ENCODE measurements around the gene FRAT2.
"Not testable (repeated sequence)": the region's sequence is repeated elsewhere in the genome, so short reads cannot be mapped to it uniquely, and the experiment has no call there.

Gene FRAT2

DNA sequence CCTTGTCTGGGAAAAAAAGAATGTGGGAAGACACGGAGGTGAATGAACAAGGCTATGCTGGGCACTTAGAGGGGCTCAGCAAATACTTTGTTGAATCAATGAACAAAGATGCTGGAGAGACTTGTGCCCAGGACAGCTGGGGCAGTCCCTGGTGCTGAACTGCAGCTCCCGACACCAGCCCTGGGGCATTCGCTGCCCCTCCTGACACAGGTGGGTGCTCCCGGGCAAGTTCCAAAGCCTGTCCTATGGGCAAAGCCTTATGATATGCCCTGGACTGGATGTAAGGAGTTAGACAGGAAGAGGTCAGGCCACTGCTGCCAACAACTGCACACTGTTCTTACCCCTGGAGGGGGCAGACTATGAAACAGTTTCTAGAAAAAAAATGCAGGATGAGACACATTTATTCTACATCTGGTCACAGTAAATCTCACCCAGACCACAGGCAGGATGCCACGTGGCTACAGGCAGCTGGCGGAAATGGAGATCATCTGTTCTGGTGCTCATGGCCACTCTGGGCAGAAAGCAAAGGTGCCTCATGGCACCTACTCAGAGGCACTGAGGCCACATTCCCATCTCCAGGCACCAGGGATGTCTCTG is 21.9 kb upstream of the FRAT2 start:
- no peak for DNase-seq

DNA sequence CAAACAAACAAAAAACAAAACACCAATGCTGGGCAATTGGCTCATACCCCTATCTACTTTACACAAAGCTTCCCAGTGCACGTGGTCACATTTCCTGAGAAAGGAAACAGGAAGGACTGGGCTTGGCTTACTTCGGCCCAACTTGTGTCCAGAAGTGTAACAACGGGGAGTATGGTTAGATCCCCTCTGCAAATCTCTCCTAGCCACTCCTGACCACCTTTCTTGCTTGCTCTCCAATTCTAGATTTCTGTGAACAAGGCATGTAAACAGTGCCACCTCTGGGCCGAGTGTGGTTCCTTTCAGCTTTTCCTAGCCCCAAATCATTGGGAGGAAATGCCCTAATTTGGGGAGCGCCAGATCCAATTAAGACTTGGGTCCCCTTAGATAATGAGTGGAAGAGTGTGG is 21.0 kb upstream of the FRAT2 start:
- DNase-seq: no peak

GRCh38 chr10:97353945-97354344 is 19.4 kb upstream of the FRAT2 start:
- no peak for DNase-seq

- no peak for DNase-seq
Observed at GRCh38 chr10:97349752-97350513, 15.4 kb upstream of the FRAT2 start.

DNA sequence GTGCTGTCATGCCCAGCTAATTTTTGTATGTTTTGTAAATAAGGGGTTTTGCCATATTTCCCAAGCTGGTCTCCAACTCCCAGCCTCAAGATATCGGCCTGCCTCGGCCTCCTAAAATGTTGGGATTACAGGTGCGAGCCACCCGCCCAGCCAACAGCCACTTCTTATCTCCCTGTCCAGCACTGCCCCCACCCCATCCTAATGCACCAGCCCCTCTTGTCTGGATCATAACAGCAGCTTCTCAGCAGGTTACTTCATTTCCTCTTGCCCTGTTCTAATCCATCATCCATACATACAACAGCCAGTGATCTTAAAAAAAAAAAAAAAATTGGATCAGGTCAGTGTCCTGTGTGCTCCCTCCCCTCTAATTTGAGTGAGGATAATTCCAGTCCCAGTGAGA is 12.8 kb upstream of the FRAT2 start:
- no peak for DNase-seq

DNA sequence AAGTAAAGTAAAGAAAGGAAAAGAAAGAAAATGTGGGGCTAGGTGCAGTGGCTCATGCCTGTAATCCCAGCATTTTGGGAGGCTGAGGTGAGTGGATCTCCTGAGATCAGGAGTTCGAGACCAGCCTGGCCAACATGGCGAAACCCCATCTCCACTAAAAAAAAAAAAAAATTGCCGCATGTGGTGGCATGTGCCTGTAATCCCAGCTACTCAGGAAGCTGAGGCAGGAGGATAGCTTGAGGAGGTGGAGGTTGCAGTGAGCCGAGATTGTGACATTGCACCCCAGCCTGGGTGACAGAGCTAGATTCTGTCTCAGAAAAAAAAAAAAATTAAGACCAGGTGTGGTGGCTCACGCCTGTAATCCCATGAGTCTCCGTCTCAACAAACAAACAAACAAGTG is 9.1 kb upstream of the FRAT2 start:
- not testable (repeated sequence) for DNase-seq

GRCh38 chr10:97341416-97341815 is 6.9 kb upstream of the FRAT2 start:
- DNase-seq: no peak

- DNase-seq: no peak
Observed at GRCh38 chr10:97338041-97338440, 3.5 kb upstream of the FRAT2 start.

- no peak for DNase-seq
Observed at GRCh38 chr10:97336942-97337831, 2.7 kb upstream of the FRAT2 start.

DNA sequence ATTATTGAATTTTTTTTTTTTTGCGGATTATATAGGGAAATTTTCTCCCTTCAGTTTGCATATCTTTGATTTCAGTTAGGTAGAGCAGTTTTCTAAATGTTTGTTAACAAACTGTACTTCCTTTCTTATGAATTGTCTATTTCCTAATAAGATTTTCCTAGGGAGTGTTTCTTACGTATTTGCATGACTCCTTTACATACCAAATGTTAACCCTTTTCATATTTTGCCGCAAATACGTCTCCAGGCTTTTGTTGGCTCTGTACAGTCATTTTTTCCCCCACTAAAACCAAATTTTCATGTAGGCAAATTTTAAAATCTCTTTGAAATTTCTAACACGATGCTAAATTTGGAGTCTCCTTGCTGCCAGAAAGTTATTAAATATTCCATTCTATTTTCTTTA is 1.9 kb upstream of the FRAT2 start:
- no peak for DNase-seq

GRCh38 chr10:97336006-97336405 is 1.5 kb upstream of the FRAT2 start:
- no peak for DNase-seq

GRCh38 chr10:97335188-97335619 is 675 bp upstream of the FRAT2 start:
- no peak for DNase-seq

DNA sequence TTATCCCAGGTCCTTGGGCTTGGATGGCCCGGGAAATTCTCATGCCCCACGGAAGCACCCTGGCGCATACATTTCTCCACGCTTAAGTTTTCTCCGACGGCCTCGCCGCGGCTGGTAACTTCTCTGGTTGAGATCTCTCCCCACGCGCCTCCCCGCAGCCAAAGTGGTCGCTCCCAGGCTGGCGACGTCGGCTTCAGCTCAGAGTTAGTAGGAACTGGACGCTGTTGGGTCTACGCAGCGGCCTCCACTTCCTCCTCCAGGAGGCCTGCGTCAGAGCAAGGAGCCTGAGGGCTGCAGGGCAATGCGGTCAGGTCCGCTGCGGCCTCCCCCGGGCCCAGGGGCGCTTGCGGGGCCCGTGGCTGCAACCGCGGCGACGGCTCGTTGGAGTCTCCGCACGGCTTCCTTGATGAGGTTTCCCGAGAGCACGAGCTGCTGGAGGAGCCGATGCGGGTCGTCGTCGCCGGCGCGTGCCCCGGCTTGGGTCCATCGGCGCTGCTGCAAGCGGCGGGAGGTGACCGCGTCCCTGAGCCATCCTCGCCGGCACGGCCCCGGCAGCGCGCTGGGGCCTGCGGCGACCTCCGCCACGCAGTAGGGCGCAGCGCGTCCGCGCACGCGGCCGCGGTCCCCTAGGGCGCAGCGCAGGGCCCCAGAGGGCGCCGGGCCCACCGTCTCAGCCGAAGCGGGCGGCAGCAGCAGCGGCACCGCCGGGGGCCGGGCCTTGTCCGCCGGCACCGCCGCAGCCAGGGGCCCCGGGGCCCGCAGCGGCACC is 744 bp downstream of the FRAT2 start:
- DNase-seq: no peak

DNA sequence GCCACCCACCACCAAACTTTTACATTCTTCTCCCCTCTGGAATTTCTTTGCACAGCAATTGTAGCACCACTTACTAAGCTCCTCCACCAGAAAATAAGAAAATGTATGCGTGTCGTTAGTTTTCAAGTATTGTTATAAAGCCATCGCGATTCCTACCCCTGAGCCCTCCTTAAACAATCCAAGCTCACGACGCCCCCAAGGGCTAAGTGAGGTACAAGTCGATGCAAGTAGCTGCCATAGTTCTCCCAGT is 1.3 kb downstream of the FRAT2 start:
- no peak for DNase-seq

- no peak for DNase-seq
Observed at GRCh38 chr10:97332591-97333350, 1.8 kb downstream of the FRAT2 start.

DNA sequence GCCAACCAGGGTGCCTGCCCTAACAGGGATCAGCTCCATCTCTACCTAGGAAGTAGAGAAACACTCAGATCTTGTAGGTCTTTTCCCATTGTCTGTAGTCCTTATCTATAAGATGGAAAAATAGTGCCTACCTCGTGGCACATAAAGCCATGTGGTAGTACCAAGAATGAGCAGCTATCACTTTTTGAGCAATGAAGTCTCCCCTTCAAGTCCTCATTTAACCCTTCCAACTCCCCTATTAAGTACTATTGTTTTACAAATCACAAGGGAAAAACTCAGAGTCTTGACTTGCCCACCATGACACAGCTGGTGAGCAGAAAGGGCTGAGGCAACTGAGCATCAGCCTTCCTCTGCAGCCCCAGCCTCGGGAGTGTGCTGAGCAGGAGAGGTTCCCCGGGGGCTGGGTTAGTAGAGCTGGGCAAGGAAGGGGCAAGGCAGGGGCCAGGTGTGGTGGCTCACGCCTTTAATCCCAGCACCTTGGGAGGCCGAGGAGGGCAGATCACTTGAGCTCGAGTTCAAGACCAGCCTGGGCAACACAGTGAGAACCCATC is 3.3 kb downstream of the FRAT2 start:
- DNase-seq: no peak

DNA sequence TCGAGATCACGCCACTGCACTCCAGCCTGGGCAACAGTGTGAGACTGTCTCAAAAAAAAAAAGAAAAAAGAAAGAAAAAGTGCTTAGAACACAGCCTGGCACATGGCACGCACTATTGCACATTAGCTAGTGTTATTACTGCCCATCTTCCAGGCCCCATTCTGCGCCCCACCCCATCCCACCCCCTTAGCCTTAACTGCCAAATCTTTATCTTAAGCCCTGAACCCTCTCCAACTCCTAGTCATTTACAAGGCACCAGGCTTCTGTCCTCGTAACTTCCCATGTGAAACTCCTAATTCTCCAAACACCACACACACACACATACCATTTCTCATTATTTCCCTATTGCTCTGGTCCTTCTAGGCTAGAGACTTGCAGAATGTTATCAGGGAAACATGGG is 4.8 kb downstream of the FRAT2 start:
- DNase-seq: no peak

DNA sequence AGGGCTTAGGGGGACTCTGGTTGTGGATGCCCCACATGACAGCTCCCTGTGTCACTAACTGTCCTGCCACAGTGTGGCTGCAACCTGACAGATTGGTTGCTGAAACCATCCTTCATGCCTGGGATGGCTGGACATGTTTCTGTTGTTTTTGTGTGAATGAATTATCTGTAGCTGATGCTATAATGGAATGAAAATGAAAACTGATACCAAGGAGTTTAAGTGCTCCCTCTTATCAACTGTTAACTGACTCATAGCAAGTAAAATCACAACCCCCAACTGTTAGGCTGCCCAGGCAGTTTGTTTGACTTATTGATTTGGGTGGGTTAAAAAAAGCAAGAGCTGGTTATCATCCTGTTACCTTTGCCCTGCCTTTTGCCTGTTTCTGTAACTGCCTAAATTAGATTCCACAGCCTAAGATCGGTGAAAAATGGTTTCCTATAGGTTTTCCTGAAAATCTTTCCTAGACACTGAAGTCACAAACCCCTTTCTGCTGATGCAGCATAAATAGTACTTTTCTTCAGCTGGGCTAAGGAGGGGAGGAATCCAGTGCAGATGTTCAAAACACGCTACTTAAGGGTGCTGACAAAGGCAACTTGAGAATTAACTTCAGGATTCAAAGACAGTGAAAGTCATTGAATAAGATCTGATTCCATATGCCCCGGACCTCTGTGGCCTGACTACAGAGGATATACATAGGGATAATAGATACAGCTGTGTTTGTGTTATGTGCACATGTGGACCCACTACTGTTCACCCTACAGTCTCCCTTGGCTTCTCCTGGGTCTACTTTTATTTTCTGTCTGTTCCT is 5.7 kb downstream of the FRAT2 start:
- DNase-seq: no peak

DNA sequence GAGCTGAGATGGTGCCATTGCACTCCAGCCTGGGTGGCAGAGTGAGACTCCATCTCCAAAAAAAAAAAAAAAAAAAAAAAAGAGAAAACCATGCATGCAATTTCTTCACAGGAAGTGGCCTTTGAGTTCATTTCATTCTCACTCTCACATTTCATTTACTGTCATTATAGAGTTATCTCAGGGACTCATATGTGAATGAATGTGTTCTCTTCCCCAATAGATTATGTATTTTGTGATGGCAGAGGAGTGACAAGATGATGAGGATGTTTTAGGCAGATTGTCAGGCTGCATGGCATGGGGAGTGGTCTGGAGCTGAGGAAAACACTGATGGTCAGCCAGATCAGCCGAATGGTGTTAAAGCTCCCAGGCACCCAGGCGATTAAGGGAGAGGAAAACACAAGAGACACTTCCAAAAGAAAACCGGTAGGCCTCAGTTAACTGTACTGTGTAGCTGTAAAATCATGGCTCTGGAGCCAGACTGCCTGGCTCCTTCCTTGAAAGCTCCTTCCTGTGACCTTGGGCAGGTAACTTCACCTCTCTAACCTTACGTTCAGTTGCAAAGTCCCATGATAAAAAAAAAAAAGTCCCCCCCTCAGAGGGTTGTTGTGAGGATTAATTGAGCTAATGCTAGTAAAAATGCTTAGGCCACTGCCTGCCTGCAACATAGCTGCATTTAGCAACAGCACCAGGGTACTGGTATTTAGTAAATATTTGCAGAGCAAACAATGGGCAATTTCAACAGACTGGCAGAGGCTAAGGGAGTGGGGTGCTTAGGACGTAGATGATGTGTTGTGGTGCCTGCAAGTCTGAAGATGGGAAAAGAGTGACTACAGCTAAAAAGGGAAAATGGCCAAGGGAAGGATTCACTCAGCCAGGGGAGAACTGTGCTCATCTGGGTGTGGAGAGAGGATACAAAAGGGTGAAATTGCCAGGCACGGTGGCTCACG is 6.9 kb downstream of the FRAT2 start:
- DNase-seq: no peak

DNA sequence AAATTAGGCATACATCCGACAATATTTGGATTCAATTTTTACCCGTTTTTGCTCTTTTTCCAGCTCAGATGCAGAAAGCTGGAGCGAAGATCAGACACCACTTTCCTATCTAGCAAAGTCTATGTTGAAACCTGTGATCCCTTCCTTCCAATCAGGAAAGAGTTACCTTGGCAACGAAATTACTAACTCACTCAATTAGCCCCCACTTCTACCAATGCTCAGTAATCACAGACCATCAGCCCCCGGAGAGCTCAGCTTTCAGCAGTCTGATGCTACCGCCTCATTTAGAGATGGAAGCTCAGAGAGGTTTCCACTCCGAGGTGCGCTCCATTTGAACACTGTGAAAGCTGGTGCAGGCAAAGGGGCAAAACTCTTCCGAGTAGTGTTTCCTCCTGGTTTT is 8.8 kb downstream of the FRAT2 start:
- no peak for DNase-seq
